Measurements from ENCODE around the gene PCDHA10.
"Not testable (repeated sequence)": the region's sequence is repeated elsewhere in the genome, so short reads cannot be mapped to it uniquely, and the experiment has no call there.

PCDHA10 gene

GRCh38 chr5:140842798-140843733 lies 12.6 kb upstream of the PCDHA10 start:
- DNase-seq = no peak

GRCh38 chr5:140848139-140849102 lies 7.3 kb upstream of the PCDHA10 start, which contains the start of gene PCDHA9:
Gene PCDHA9, plus strand, starts transcription at chr5:140848382. Its CDS starts 114 bp downstream, at chr5:140848496.
- DNase-seq = not testable (repeated sequence)

GRCh38 chr5:140849831-140850634 lies 5.7 kb upstream of the PCDHA10 start:
- not testable (repeated sequence) for DNase-seq

GRCh38 chr5:140857177-140857986 lies 1.7 kb downstream of the PCDHA10 start:
- no peak for DNase-seq

- DNase-seq = no peak
Measured at GRCh38 chr5:140857987-140858240, 2.2 kb downstream of the PCDHA10 start.

- DNase-seq = no peak
Measured at GRCh38 chr5:140862441-140863295, 7.0 kb downstream of the PCDHA10 start.

- DNase-seq = no peak
Measured at GRCh38 chr5:140868721-140869554, 13.2 kb downstream of the PCDHA10 start, which contains the start of gene PCDHA11. Gene PCDHA11, plus strand, starts transcription at chr5:140868957. Its CDS starts 147 bp downstream, at chr5:140869104.

- DNase-seq = no peak
Measured at GRCh38 chr5:140869555-140869886, 13.8 kb downstream of the PCDHA10 start.

GRCh38 chr5:140870221-140871201 lies 14.8 kb downstream of the PCDHA10 start:
- no peak for DNase-seq

- no peak for DNase-seq
Measured at GRCh38 chr5:140875085-140876065, 19.7 kb downstream of the PCDHA10 start, which contains the start of gene PCDHA12. Gene PCDHA12, plus strand, starts transcription at chr5:140875308. Its CDS starts 165 bp downstream, at chr5:140875473.

GRCh38 chr5:140876541-140877261 lies 21.0 kb downstream of the PCDHA10 start:
- DNase-seq = not testable (repeated sequence)

GRCh38 chr5:140877262-140877581 lies 21.5 kb downstream of the PCDHA10 start:
- no peak for DNase-seq

- no peak for DNase-seq
Measured at GRCh38 chr5:140881889-140882590, 26.3 kb downstream of the PCDHA10 start, which contains the start of gene PCDHA13. Gene PCDHA13, plus strand, starts transcription at chr5:140882124. Its CDS starts 145 bp downstream, at chr5:140882269.

GRCh38 chr5:140882591-140882899 lies 26.8 kb downstream of the PCDHA10 start:
- DNase-seq = no peak

GRCh38 chr5:140883373-140883772 lies 27.7 kb downstream of the PCDHA10 start:
- DNase-seq = no peak

Data from activated CD8-positive, alpha-beta memory T cell treated with anti-CD3 and anti-CD28 coated beads, Interleukin-2, amount 50 U/mL, for 48 hours (primary cell).